Muscle of leg (tissue), 11 donors: Measurements from ENCODE around the gene OR4C6. TPM values are rescaled to one million over a fixed set of nuclear protein-coding genes. Genes with fewer than 3 reads are reported as not detected.

ENCODE experiments used
- DNase-seq: peaks from one replicate; pipeline ENCODE4 v3.0.0; 2013
- H3K27ac ChIP-seq: one replicate; pipeline ENCODE4 v1.5.1; 2013; ENCODE audit warnings: mild to moderate bottlenecking, low read length, control low read depth
- H3K27me3 ChIP-seq: one replicate; pipeline ENCODE4 v1.6.1; 2013; ENCODE audit warnings: low read length; ENCODE audit not compliant: control insufficient read depth, insufficient read depth
- H3K36me3 ChIP-seq: one replicate; pipeline ENCODE4 v1.6.1; 2013; ENCODE audit warnings: low read length; ENCODE audit not compliant: control insufficient read depth, insufficient read depth
- H3K4me1 ChIP-seq: one replicate; pipeline ENCODE4 v1.6.1; 2013; ENCODE audit warnings: low read length; ENCODE audit not compliant: control insufficient read depth, insufficient read depth
- H3K4me3 ChIP-seq: one replicate; pipeline ENCODE4 v1.5.1; 2013; ENCODE audit warnings: low read length, control low read depth
- H3K9me3 ChIP-seq: replicated peaks from 2 replicates; pipeline ENCODE4 v1.6.1; 2013; ENCODE audit warnings: low read depth, low read length; ENCODE audit not compliant: control insufficient read depth
- WGBS: methylation state at CpG from one replicate; pipeline ENCODE4 v1.1.5; 2013; ENCODE audit warnings: missing lambda C conversion rate; ENCODE audit not compliant: insufficient coverage; 5-methylcytosine and 5-hydroxymethylcytosine counted together
- polyA plus RNA-seq, 8 donors: library from polyadenylated mRNA; unstranded; fragments of 120-200 nt; gene quantifications; one replicate each; pipeline versions ENCODE4 v1.2.1 to v1.2.3, GENCODE V29; 2013; ENCODE audit warnings: inconsistent platforms in 1 of 8, low replicate concordance in 1 of 8; ENCODE audit not compliant: insufficient read length in 8 of 8, insufficient read depth in 1 of 8
- total RNA-seq: library from RNA; stranded (reverse); fragments of 120-200 nt; gene quantifications from one replicate; pipeline ENCODE4 v1.2.4, GENCODE V29; 2013

Gene OR4C6
- total and polyA plus RNA-seq, 9 donors = not detected

DNA sequence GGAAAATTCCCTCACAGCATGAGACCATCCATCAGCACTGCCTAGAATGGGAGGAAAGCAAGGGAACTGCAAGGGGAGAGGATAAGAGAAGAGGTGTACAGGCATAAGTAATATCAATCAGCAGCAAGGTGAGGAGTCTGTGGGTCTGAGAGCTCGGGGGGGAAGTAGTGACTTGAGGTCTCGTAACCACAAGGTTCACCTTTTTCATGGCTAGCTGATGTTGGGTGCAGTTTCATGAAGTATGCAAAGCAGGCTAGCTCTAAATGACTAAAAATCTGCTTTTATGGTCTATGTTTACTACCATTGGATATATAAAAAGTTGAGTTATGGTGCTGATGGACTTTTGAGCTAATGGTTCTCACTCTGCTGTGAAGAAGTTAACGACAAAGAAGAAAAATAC lies 35.8 kb downstream of the OR4C6 start:
- WGBS = 64% methylated on average over 2 of the region's 3 CpGs
- DNase-seq = no peak
- Histone ChIP-seq H3K36me3 (no peaks in the 10 kb centered on the region), H3K27ac (no peak overlapping the region), H3K9me3 (peaks cover 27% of the 10 kb centered on the region), H3K4me3 (no peak overlapping the region), H3K27me3 (no peaks in the 10 kb centered on the region), H3K4me1 (no peaks in the 10 kb centered on the region)

- no peaks in the 10 kb centered on the region for H3K27me3 ChIP-seq
- 74% methylated on average over 4 of the region's 4 CpGs for WGBS
- no peak overlapping the region for H3K4me3 ChIP-seq
Observed at GRCh38 chr11:55701429-55701828, 39.4 kb downstream of the OR4C6 start.

GRCh38 chr11:55707029-55707428 lies 45.0 kb downstream of the OR4C6 start:
- peaks cover 6% of the 10 kb centered on the region for H3K9me3 ChIP-seq
- H3K4me3 ChIP-seq = no peak overlapping the region
- no peaks in the 10 kb centered on the region for H3K27me3 ChIP-seq
- no peaks in the 10 kb centered on the region for H3K36me3 ChIP-seq
- H3K27ac ChIP-seq = no peak overlapping the region
- H3K4me1 ChIP-seq = no peaks in the 10 kb centered on the region
- no peak for DNase-seq

More at GRCh38 chr11:55701429-55701828, 39.4 kb downstream of the OR4C6 start:
- Histone ChIP-seq H3K36me3 (no peaks in the 10 kb centered on the region), H3K27ac (no peak overlapping the region), H3K4me1 (no peaks in the 10 kb centered on the region), H3K9me3 (peaks cover 23% of the 10 kb centered on the region)
- DNase-seq = no peak

- Histone ChIP-seq H3K27me3 (no peaks in the 10 kb centered on the region), H3K4me1 (no peaks in the 10 kb centered on the region), H3K9me3 (peaks cover 18% of the 10 kb centered on the region), H3K4me3 (no peak overlapping the region), H3K36me3 (no peaks in the 10 kb centered on the region), H3K27ac (no peak overlapping the region)
- no peak for DNase-seq
- WGBS = 13% methylated on average over 5 of the region's 10 CpGs
Observed at GRCh38 chr11:55714982-55715888, 53.2 kb downstream of the OR4C6 start.

Other genes with a start within 250 kb of the OR4C6 start
- gene OR4C15, start 107.7 kb upstream of the OR4C6 start, total RNA-seq = not detected
- not detected for gene OR4C15, start 107.7 kb upstream of the OR4C6 start, polyA plus RNA-seq
- not detected for gene OR4C16, start 90.1 kb upstream of the OR4C6 start, total RNA-seq
- gene OR4C16, start 90.1 kb upstream of the OR4C6 start, polyA plus RNA-seq = not detected
- not detected for gene OR4C11, start 54.6 kb upstream of the OR4C6 start, total RNA-seq
- gene OR4C11, start 54.6 kb upstream of the OR4C6 start, polyA plus RNA-seq = under 1 TPM in 1 of 8 donors, not detected in 7; 0.10 TPM
- gene OR4P4, start 27.1 kb upstream of the OR4C6 start, total RNA-seq = not detected
- under 1 TPM in 5 of 8 donors, not detected in 3; 0.05 to 0.19 (median 0.08) TPM for gene OR4P4, start 27.1 kb upstream of the OR4C6 start, polyA plus RNA-seq
- gene OR4S2, start 13.9 kb upstream of the OR4C6 start, total RNA-seq = not detected
- not detected for gene OR4S2, start 13.9 kb upstream of the OR4C6 start, polyA plus RNA-seq
- gene OR5D13, start 111.2 kb downstream of the OR4C6 start, total RNA-seq = not detected
- not detected for gene OR5D13, start 111.2 kb downstream of the OR4C6 start, polyA plus RNA-seq
- not detected for gene OR5D14, start 133.4 kb downstream of the OR4C6 start, total RNA-seq
- not detected for gene OR5D14, start 133.4 kb downstream of the OR4C6 start, polyA plus RNA-seq
- gene OR5L1, start 149.2 kb downstream of the OR4C6 start, total RNA-seq = not detected
- not detected for gene OR5L1, start 149.2 kb downstream of the OR4C6 start, polyA plus RNA-seq
- gene OR5D18, start 157.4 kb downstream of the OR4C6 start, total RNA-seq = not detected
- gene OR5D18, start 157.4 kb downstream of the OR4C6 start, polyA plus RNA-seq = not detected
- not detected for gene OR5L2, start 165.0 kb downstream of the OR4C6 start, total RNA-seq
- gene OR5L2, start 165.0 kb downstream of the OR4C6 start, polyA plus RNA-seq = not detected
- gene OR5D16, start 176.6 kb downstream of the OR4C6 start, total RNA-seq = not detected
- not detected for gene OR5D16, start 176.6 kb downstream of the OR4C6 start, polyA plus RNA-seq
- gene TRIM51, start 221.1 kb downstream of the OR4C6 start, total RNA-seq = not detected
- not detected for gene TRIM51, start 221.1 kb downstream of the OR4C6 start, polyA plus RNA-seq